Transverse colon (tissue), 4 donors: ENCODE measurements around the gene UMODL1. TPM values are rescaled to one million over a fixed set of nuclear protein-coding genes. Genes with fewer than 3 reads are reported as not detected.
A peak's percentile ranks its signal among the peaks of the same experiment; 100 is the strongest.

Experiments used
- DNase-seq: peaks from one replicate; pipeline ENCODE4 v3.0.0-alpha.2; 2019
- H3K27ac ChIP-seq, 4 donors: fragments of 200-600 bp; sonication (generic); 2 replicates each; pipeline ENCODE4 v1.5.1; 2016 to 2018; ENCODE audit warnings: inconsistent platforms in 4 of 4
- H3K27me3 ChIP-seq: fragments of 200-600 bp; sonication (generic); 2 replicates; pipeline ENCODE4 v1.5.1; 2017; ENCODE audit warnings: inconsistent platforms
- H3K36me3 ChIP-seq, 4 donors: fragments of 200-600 bp; sonication (generic); 2 replicates each; pipeline ENCODE4 v1.5.1; 2017 to 2019; ENCODE audit warnings: inconsistent platforms in 4 of 4
- H3K4me1 ChIP-seq, 4 donors: fragments of 200-600 bp; sonication (generic); 2 replicates each; pipeline ENCODE4 v1.5.1; 2017 to 2020; ENCODE audit warnings: inconsistent platforms in 4 of 4
- H3K4me3 ChIP-seq, 4 donors: fragments of 200-600 bp; sonication (generic); 1 replicate in 1 of 4; 2 replicates in 3 of 4; pipeline versions ENCODE4 v1.5.1 to v1.6.1; 2017 to 2019; ENCODE audit warnings: inconsistent platforms in 4 of 4
- H3K9me3 ChIP-seq, 2 donors: fragments of 200-600 bp; sonication (generic); 2 replicates each; pipeline ENCODE4 v1.5.1; 2017 to 2019; ENCODE audit warnings: inconsistent platforms in 2 of 2
- CTCF ChIP-seq, 5 experiments: fragments of 200-600 bp in 3 of 5; fragments of 450-650 bp in 2 of 5; sonication (generic) in 3 of 5; IDR thresholded peaks; 1 replicate in 2 of 5; 2 replicates in 3 of 5; pipeline ENCODE4 v1.5.1; 2016 to 2017; ENCODE audit warnings: antibody characterized with exemption in 5 of 5, inconsistent platforms in 3 of 5, mild to moderate bottlenecking in 2 of 5, moderate library complexity in 1 of 5
- EP300 ChIP-seq: sonication (generic); formaldehyde crosslinking; IDR thresholded peaks from one replicate; pipeline ENCODE4 v1.6.1; 2017; ENCODE audit warnings: antibody characterized with exemption, low read depth
- POLR2A ChIP-seq: fragments of 450-650 bp; IDR thresholded peaks from one replicate; pipeline ENCODE4 v1.6.1; 2016; ENCODE audit warnings: antibody characterized with exemption, mild to moderate bottlenecking, moderate library complexity
- POLR2AphosphoS5 ChIP-seq, 3 donors: sonication (generic); formaldehyde crosslinking; IDR thresholded peaks; one replicate each; pipeline ENCODE4 v1.6.1; 2016; ENCODE audit warnings: antibody characterized with exemption in 3 of 3
- WGBS, 2 donors: methylation state at CpG; one replicate each; pipeline ENCODE4 v1.1.5; 2018; ENCODE audit warnings: low coverage in 1 of 2; 5-methylcytosine and 5-hydroxymethylcytosine counted together
- in situ Hi-C, 4 donors: fragments of 200-750 bp; cut with MboI; loops; one replicate each; pipeline versions ENCODE4 v1.15.0 to v1.15.1; 2017; ENCODE audit warnings: low sequenced_read_pairs in 3 of 4, low pct_ligation_motif_present in 1 of 4, low pct_unique_long_range_greater_than_20kb in 1 of 4
- intact Hi-C: fragments of 100-400 bp; cut with DNase I; formaldehyde crosslinking; loops from one replicate; pipeline ENCODE4 v1.15.1; 2023; ENCODE audit warnings: low total_unique reads
- total RNA-seq, 4 donors: library from RNA; depleted of rRNA; stranded (reverse); fragments of >200 nt; gene quantifications; one replicate each; pipeline ENCODE4 v1.1.0, GENCODE V29; 2016

Gene UMODL1
- total RNA-seq, 4 donors from 2014 or later, result 0.16 to 3.2 (median 0.68) TPM; not detected in 1

- no peaks in the 10 kb centered on the region for H3K36me3 ChIP-seq
- no peak overlapping the region for H3K27ac ChIP-seq
- H3K27me3 ChIP-seq, result peaks cover 40% of the 10 kb centered on the region
- H3K4me3 ChIP-seq, result no peak overlapping the region
- intact Hi-C loops, result no loop called here
- in situ Hi-C loops, result loop anchor here (10.0 to 25.0 kb wide), 5 partner anchors 183 to 508 kb away; no protein-coding TSS in a partner anchor
- no peaks in the 10 kb centered on the region for H3K9me3 ChIP-seq
- DNase-seq, result peak; percentile 47
- H3K4me1 ChIP-seq, result peaks cover 0 to 9% (median 8%) of the 10 kb centered on the region in 4 donors
- TF ChIP-seq CTCF (IDR thresholded peaks at IDR 0.05) (no peak), POLR2A (no peak), EP300 (no peak), POLR2AphosphoS5 (IDR thresholded peaks at IDR 0.05) (no peak)
- 24 to 42% methylated on average over 5 to 11 of the region's 11 CpGs for WGBS, 2 donors
Measured at GRCh38 chr21:42120101-42120902, 49.2 kb downstream of the UMODL1 start.

- intact Hi-C loops, result no loop called here
- WGBS, 2 donors, result 32 to 48% methylated on average over 11 to 13 of the region's 13 CpGs
Measured at GRCh38 chr21:42120903-42121535, 49.9 kb downstream of the UMODL1 start.

GRCh38 chr21:42121794-42122193, 50.7 kb downstream of the UMODL1 start:
- 60 to 80% methylated on average over 1 to 4 of the region's 4 CpGs for WGBS, 2 donors
- Histone ChIP-seq H3K27ac (no peak overlapping the region), H3K36me3 (no peaks in the 10 kb centered on the region), H3K27me3 (peaks cover 48% of the 10 kb centered on the region), H3K4me1 (peaks cover 0 to 9% (median 7%) of the 10 kb centered on the region in 4 donors), H3K9me3 (no peaks in the 10 kb centered on the region), H3K4me3 (no peak overlapping the region)
- peak; percentile 57 for DNase-seq
- TF ChIP-seq CTCF (IDR thresholded peaks at IDR 0.05) (no peak), POLR2A (no peak), EP300 (no peak), POLR2AphosphoS5 (IDR thresholded peaks at IDR 0.05) (no peak)
- intact Hi-C loops, result no loop called here
- in situ Hi-C loops, result loop anchor here (10.0 to 25.0 kb wide), 5 partner anchors 184 to 509 kb away; no protein-coding TSS in a partner anchor

More at GRCh38 chr21:42120903-42121535, 49.9 kb downstream of the UMODL1 start:
- in situ Hi-C loops, result loop anchor here (10.0 to 25.0 kb wide), 5 partner anchors 184 to 509 kb away; no protein-coding TSS in a partner anchor
- H3K27me3 ChIP-seq, result peaks cover 45% of the 10 kb centered on the region
- no peak overlapping the region for H3K27ac ChIP-seq
- H3K4me1 ChIP-seq, result peaks cover 0 to 9% (median 8%) of the 10 kb centered on the region in 4 donors
- TF ChIP-seq POLR2AphosphoS5 (IDR thresholded peaks at IDR 0.05) (no peak), POLR2A (no peak), CTCF (IDR thresholded peaks at IDR 0.05) (no peak), EP300 (no peak)
- DNase-seq, result no peak
- H3K9me3 ChIP-seq, result no peaks in the 10 kb centered on the region
- no peak overlapping the region for H3K4me3 ChIP-seq
- H3K36me3 ChIP-seq, result no peaks in the 10 kb centered on the region

- Histone ChIP-seq H3K9me3 (no peaks in the 10 kb centered on the region), H3K4me3 (no peak overlapping the region), H3K27ac (no peak overlapping the region), H3K27me3 (peaks cover 48% of the 10 kb centered on the region), H3K36me3 (no peaks in the 10 kb centered on the region), H3K4me1 (peaks cover 0 to 3% (median 1%) of the 10 kb centered on the region in 4 donors)
- TF ChIP-seq CTCF (IDR thresholded peaks at IDR 0.05), result no peak
- TF ChIP-seq EP300, result no peak
- no peak for TF ChIP-seq POLR2A
- TF ChIP-seq POLR2AphosphoS5 (IDR thresholded peaks at IDR 0.05), result no peak
- WGBS, 2 donors, result 82% methylated on average over 12 of the region's 13 CpGs; no CpG with 5 or more reads in 1 of the 2 donors
- intact Hi-C loops, result no loop called here
- in situ Hi-C loops, result loop anchor here (10.0 to 25.0 kb wide), 5 partner anchors 185 to 510 kb away; no protein-coding TSS in a partner anchor
- no peak for DNase-seq
Measured at GRCh38 chr21:42122398-42122797, 51.3 kb downstream of the UMODL1 start.
